ENCODE results near the gene FN3KRP. TPM values are rescaled to one million over a fixed set of nuclear protein-coding genes. Genes with fewer than 3 reads are reported as not detected.
A peak's percentile ranks its signal among the peaks of the same experiment; 100 is the strongest.

The FN3KRP gene
- total RNA-seq, 2 experiments from 2014 or later = 34.8 to 35.3 TPM

GRCh38 chr17:82776454-82776853 lies 59.9 kb downstream of the FN3KRP start:
- CTCF ChIA-PET = interaction anchor here (1.2 to 4.6 kb wide), 6 partner anchors 9 to 424 kb away, joined by 3 to 13 read pairs (median 5); no protein-coding TSS in a partner anchor

More at GRCh38 chr17:82776454-82776853, 59.9 kb downstream of the FN3KRP start:
- Mint-ChIP-seq H3K4me3 (no peak overlapping the region), H3K36me3 (peaks cover 16% of the 10 kb centered on the region), H3K9me3 (ENCODE audit: low read depth) (no peaks in the 10 kb centered on the region), H3K27me3 (no peaks in the 10 kb centered on the region), H3K27ac (peak overlapping the region; percentile 80), H3K4me1 (peaks cover 31% of the 10 kb centered on the region)
- DNase-seq (peak; percentile 61), ATAC-seq (peak; percentile 74)

Small RNAs within 50 kb of the gene (microRNA-seq; reads per million reads assigned to microRNA genes)
- gene MIR4525 = 1.7 reads per million

Other genes starting within 250 kb of the FN3KRP start
- 10 to 100 TPM; 81.7 to 85.1 TPM for gene FOXK2, start 197.0 kb upstream of the FN3KRP start, total RNA-seq
- gene WDR45B, start 68.3 kb upstream of the FN3KRP start, total RNA-seq = 10 to 100 TPM; 37.0 to 41.4 TPM
- 1 to 10 TPM in 1 of 2 experiments, under 1 TPM in 1; 0.47 to 1.4 TPM for gene RAB40B, start 18.0 kb upstream of the FN3KRP start, total RNA-seq
- 1 to 10 TPM; 1.2 to 2.7 TPM for gene FN3K, start 18.9 kb downstream of the FN3KRP start, total RNA-seq
- 100 to 1,000 TPM; 105 to 157 TPM for gene TBCD, start 35.4 kb downstream of the FN3KRP start, total RNA-seq
- gene ZNF750, start 123.3 kb downstream of the FN3KRP start, total RNA-seq = not detected

All from activated CD8-positive, alpha-beta memory T cell treated with anti-CD3 and anti-CD28 coated beads, Interleukin-2, amount 10 ng/mL, durations not matched to agents 7 days and 5 days (primary cell).